Stimulated activated CD4-positive, alpha-beta T cell treated with anti-CD3 and anti-CD28 coated beads, TNF-alpha, amount 100 ng/mL, for 48 hours (primary cell): Measurements from ENCODE around the gene HNRNPUL1.

Source experiments
- DNase-seq, 3 donors: peaks; one replicate each; pipeline ENCODE4 v3.0.0-alpha.2; 2020; ENCODE audit warnings: low read depth in 3 of 3

Gene HNRNPUL1

DNA sequence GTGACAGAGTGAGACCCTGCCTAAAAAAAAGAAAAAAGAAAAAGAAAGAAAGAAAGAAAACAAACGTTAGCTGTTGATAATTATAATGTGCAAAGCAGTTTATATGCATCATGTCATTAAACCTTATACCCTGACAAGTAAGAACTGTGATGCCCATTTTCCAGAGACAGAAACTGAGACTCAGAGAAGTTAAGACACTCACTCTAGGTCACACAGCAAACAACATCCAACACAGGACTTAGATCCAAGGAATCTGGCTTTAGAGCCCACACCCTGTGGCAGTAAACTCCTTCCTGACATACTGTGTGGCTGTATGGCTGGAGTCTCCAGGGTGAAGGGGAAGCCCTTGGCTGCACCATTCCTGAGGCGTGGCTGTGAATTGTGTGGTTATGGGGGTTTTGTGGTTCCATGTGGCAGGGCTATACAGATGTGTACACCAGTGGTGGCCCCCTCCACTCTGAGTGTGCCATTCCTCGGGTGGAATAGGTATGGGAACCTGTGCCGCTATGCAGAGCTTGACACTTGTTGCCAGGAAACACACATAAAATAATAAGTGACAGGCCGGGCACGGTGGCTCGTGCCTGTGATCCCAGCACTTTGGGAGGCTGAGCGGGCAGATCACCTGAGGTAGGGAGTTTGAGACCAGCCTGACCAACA lies 29.5 kb upstream of the HNRNPUL1 start:
- no peak for DNase-seq

DNA sequence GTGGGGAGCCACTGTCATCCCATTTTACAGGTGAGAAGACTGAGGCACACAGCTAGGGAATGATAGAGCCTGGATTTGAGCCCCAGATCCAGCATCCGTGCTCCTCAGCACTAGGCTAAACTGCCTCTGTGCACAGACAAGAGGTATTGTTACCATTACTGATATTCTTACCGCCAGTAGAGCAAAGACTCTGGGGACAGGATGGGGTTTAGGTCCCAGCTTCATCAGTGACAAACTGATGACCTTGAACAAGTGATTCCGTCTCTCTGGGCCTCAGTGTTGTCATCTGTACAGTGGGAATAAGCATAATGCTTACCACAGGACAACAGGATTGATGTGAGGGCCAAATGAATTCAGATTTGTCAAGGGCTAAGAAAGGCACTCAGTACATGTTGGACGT lies 28.7 kb upstream of the HNRNPUL1 start:
- DNase-seq: no peak

DNA sequence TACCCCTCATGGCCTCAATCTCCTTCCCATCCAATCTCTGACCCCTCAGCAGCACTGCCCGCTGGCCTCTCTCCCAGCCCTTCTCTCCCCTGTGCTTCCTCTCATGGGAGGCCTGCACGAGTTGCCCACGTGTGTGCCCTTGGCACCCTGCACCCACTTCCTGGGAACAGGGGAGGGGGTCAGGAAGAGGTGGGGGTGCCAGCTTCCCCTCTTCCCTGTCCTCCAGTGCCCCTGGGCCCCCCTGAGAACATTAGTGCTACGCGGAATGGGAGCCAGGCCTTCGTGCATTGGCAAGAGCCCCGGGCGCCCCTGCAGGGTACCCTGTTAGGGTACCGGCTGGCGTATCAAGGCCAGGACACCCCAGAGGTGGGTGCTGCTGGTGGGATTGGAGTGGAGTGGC lies 25.9 kb upstream of the HNRNPUL1 start:
- no peak for DNase-seq

DNA sequence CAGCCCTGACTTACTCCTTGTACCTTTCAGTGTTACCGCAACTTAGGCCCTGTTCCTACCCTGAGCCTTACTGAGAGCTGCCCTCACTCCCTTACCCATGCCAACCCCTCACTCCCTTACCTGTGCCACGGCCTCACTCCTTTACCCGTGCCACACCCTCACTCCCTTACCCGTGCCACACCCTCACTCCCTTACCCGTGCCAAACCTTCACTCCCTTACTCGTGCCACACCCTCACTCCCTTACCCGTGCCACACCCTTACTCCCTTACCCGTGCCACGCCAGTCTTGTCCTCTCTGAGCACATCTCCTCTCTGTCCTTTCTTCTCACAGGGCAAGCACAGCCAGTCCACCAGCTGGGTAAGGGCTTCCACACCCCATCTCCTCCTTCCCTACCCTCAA lies 24.8 kb upstream of the HNRNPUL1 start:
- no peak for DNase-seq

DNA sequence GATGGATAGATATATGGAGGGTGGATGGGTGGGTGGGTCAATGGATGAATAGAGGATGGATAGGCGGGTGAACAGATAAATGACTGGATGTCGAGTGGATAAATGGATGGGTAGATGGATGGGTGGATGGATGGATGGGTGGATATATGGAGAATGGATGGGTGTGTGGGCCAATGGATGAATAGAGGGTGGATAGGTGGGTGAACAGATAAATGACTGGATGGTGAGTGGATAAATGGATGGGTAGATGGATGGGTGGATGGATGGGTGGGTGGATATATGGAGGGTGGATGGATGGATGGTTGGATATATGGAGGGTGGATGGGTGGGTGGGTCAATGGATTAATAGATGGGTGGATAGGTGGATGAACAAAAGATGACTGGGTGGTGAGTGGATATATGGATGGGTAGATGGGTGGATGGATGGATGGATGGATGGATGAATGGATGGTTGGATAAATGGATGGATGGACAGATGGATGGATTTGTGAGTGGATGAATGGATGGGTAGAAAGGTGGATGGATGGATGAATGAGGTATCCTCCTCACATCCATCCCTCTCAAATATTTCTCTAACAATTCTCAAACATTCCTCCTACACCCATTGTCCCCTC lies 24.1 kb upstream of the HNRNPUL1 start:
- no peak for DNase-seq

DNA sequence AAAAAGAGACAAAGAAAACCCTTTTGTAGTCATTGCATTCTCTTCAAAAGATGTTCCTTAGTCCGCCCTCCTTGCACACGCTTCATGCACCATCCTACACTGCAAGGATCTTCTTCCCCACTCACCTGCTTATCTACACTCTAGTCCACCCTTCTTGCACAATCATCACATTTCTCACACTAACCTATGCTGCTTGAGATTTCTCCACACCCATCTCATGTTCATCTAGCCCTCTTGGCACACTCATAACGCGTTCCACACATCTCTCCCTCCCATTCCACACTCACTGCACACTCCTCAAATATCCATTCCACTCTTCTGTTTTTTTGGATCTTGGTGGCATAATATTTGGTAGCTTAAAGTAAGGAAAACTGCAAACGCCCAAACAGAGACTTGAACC lies 22.3 kb upstream of the HNRNPUL1 start:
- DNase-seq: no peak

DNA sequence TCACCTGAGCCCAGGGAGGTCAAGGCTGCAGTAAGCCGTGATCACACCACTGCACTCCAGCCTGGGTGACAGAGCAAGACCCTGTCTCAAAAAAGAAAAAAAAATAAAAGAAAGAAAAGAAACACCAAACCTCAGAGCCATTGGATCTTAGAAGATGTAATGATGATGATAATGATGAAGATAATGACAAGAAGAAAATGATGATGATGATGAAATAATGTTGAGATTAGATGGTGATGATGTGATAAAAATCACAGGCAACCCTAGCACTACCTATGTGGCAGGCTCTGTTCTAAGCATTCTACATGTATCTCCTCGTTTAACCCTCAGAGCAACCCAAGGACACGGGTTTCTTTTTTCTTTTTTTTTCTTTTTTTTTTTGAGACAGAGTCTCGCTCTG lies 20.1 kb upstream of the HNRNPUL1 start:
- DNase-seq: no peak

DNA sequence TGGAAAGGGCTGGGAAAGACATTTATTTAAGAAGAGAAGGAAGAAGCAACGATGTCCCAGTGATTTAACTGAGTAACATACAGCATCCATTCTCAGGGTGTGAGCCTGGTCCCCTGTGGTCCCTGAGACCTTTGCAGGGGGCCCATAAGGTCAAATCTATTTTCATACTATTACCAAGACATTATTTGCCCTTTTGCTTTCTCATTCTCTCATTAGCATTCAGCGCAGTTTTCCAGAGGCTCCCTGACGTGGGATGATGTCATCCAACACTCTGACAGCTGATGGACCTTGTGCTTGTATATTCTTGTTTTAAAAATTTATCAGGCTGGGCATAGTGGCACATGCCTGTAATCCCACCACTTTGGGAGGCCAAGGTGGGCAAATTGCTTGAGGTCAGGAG lies 18.3 kb upstream of the HNRNPUL1 start:
- no peak for DNase-seq

DNA sequence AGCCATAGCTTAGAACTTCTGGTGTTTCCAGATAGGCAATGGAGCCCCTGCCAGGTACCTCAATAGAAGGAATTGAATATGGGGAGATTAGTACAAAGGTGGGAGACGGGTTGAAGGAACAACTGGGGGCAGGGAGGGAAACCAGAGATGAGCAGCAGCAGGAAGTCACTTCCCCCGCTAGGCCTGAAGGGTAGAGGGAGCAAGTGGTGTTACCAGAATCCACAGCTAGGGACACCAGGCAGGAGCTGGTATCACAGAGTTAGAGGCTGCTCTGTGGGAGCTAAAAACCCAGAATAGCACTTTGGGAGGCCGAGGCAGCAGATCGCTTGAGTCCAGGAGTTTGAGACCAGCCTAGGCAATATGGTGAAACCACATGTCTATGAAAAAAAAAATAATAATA lies 15.3 kb upstream of the HNRNPUL1 start:
- no peak for DNase-seq

DNA sequence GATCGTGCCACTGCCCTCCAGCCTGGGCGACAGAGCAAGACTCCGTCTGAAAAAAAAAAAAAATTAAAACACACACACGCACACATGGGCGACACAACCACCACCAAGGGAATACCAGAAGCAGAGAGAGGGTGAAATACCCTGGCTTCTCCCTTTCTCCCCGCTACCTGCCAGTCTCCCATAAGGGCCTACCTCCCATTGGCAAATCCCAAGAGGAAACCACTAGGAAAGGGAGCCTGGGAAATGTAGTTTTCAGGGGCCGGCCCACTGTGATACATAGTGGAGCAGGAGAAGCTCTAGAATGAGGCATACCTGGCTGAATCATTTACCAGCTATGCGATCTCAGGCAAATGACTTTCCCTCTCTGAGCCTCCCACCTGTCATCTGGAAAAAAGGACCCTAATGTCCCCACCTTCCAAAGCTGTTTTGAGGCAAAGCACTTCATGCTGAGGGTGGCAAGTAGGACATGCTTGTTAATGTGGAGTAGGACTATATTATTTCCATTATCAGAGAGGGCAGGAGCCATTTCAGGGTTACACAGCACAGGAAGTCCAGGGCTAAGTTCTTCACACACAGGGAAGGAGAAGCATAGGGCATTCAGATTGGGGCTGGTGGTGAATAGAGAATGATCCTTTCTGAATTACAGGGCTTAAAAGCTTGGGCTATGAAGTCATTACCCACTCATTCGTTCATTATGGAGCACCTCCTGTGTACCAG lies 14.3 kb upstream of the HNRNPUL1 start:
- no peak for DNase-seq

DNA sequence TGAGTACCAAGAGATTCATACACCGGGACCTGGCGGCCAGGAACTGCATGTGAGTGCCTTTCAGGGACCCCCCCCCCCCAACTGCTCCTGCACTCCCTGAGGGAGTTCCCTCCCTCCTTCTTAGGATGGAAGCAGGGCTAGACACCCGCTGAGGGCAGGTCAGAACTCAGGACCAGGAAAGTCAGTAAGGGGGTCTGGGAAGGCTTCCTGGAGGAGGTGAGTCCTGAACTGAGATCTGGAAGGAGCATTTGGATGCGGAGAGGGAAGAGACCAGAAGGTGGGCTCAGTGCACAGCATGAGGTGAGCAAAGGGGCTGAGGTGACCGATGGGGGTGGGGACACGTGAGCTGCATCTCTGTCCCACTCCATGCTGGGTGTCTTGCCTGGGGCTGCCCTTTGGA lies 10.5 kb upstream of the HNRNPUL1 start:
- DNase-seq: no peak

DNA sequence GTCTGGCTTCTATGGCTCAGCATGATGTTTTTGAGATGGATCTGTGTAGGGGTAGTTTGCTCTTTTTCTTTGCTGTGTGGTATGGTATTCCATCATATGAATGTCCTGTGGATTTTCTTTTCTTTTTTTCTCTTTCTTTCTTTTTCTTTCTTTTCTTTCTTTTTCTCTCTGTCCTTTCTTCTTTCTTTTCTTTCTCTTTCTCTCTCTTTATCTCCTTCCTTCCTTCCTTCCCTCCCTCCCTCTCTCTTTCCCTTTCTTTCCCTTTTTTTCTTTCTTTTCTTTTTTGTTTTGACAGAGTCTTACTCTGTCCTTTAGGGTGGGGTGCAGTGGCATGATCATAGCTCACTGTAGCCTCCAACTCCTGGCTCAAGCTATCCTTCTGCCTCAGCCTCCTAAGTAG lies 9.0 kb upstream of the HNRNPUL1 start:
- DNase-seq: no peak

DNA sequence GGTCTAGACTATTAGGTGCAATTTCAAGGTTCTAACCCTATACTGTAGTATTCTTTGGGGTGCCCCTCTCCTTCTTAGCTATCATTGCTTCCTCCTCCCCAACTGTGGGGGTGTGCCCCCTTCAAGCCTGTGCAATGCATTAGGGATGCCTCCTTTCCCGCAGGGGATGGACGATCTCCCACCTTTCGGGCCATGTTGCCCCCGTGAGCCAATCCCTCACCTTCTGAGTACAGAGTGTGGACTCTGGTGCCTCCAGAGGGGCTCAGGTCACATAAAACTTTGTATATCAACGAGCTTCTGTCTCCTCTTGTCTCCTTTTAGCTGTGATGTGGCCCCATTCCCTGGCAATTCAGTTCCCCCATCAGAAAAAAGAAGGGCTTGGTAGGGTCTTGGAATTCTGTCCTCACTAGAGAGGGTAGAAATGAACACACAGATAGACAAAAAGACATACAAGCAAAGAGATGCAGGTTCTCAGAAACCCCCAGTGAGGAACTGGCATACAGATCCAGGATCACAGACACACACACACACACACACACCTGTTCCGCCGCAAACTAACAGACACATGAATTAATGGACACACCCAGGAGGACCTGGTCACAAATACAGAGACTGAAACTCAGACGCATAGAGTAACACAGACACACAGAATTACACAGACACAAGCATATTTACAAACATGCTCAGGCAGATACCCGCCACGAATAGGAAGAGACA lies 2.5 kb upstream of the HNRNPUL1 start:
- DNase-seq: peak in 1 of 3 donors; percentile 7

DNA sequence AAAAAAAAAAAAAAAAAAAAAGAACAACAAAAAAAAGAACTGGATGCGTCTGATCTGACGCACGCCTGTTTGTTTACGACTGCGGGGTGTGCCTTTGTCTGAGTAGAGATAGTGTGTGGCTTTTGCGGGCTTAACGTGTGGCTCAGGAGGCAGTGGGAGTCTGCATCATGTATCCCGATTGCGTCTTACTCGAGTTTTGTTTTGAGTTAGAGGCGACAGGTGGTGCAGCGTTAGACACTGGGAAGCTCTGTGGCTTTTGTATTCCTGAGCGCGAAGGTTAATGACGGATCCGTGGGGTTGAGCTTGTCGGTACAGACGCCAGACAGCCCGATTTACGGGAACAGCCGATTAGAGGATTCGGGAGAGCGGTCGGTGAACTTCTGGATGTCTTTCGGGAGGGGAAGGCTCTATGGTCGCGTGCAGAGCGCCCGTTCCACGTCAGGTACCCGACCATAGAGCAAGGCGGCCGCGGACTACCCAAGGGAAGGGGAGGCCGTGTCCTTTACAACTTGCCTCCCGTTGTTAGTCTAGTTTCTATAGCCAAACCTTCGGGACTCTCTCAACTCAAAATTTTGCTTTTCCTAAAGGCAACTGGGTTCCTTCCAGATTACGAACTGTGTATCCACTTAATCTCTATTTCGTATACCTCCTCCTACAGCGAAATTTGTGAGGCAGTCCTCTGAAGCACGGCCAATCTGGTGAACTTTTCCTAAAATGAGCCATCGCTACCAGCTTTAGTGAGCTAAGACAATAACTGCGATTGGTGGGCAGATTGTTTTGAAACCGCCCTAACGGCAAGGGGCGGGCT lies 926 bp upstream of the HNRNPUL1 start:
- DNase-seq: peak; percentile 69 to 82 (median 72)

DNA sequence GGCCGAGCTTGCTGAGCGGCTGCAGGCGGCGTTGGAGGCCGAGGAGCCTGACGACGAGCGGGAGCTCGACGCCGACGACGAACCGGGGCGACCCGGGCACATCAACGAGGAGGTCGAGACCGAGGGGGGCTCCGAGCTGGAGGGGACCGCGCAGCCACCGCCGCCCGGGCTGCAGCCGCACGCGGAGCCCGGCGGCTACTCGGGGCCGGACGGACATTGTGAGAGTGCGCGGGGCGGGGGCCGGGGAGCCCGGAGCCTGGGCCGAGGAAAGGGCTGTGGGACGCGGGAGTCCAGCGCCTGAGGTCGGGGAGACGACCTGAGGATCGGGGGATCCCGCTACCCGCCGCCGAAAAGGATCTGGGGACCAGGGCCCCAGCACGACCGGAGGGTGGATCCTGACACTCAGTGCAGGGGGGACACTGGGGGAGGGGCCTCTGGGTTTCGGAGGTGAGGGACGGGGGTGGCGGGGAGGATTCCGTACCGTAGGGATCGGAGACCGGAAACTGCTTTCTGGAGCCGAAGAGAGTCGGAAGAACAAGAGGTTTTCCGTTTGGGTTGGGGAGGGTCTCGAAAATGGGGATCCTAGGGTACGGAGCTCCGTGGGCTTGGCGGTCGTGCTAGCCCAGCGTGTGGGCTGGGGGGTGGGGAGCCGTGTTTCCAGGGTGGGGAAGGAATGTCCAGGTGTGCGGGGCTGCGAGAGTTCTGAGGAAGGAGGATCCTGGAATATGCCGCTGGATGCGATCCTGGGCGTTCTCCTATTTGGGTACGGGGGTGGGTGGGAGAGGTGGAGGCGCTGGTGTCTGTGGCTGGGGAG lies 616 bp downstream of the HNRNPUL1 start:
- peak; percentile 30 to 72 (median 43) for DNase-seq

DNA sequence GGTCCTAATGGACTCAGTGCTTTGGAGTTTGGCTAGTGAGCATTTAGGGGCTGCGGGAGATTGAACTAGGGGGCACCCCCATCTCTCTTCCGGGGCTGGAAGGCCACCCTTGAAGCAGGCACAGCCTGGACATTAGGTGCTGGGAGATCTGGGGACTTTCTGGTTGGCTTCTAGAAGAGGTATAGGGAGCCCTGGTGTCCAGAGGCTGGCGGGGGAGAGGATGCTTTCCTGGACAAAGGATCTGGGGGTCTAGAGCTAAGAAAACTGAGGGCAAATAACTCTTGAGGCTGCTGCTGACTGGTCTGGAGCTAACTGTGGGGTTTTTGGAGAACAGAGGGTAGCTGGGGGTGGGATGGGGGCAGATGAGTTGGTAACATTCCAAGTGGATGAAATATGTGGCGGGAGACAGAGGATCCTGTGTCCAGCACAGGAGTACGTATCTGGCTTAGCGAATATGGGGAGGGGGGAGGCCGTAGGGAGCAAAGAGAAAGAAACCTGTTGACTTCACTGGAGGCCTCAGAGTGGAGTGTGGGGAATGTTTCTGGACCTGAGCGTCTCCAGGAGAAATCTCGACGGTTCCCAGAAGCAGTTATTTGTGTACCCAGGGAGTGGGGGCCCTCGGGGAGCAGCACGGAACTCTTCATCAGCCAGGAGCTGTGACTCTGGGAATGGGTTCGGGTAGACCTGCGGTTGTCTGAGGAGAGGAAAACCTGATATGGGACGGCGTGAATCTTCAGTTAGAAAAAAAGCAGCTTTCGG lies 1.4 kb downstream of the HNRNPUL1 start:
- DNase-seq: peak in 1 of 3 donors; percentile 6

DNA sequence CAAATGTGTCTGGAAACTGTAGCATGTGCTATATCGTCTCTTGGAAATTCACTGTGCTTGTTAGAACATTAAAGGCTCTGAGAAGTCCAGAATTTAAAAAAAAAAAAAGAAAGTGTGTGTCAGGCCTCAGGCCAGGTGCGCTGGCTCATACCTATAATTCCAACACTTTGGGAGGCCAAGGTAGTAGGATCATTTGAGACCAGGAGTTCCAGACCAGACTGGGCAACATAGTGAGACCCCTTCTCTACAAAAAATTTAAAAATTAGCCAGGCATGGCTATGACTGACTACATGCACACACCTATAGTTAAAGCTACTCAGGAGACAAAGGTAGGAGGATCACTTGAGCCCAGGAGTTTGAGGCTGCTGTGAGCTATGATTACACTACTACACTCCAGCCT lies 4.9 kb downstream of the HNRNPUL1 start:
- no peak for DNase-seq

DNA sequence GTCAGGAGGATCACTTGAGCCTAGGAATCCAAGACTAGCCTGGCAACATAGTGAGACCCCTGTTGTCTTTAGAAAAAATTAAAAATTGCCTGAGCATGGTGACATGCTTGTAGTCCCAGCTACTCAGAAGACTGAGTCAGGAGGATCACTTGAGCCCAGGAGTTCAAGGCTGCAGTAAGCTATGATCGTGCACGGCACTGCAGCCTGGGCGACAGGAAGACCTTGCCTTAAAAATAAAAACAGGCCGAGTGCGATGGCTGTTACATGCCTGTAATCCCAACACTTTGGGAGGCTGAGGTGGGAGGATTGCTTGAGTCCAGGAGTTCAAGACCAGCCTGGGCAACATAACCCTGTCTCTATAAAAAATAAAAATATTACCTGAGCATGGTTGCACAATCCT lies 5.4 kb downstream of the HNRNPUL1 start:
- no peak for DNase-seq

DNA sequence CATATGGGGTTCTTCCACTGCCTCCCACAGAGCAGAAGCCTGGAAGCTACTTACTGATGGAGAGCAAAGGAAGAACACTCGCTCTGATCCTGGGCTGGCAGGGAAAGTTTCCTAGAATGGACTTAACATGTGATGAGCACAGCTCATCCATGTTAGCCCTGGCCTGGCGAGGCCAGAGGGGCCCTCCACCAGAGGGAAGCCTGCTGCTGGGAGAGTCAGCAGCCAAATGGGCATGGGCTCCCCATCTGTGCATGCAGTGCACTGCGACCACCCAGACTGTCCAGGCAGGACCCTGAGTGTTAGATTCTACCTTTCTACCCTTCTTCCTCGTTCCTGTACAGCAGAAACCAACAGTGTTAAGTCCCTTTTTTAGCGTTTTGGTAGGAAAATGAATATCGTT lies 8.9 kb downstream of the HNRNPUL1 start:
- no peak for DNase-seq

DNA sequence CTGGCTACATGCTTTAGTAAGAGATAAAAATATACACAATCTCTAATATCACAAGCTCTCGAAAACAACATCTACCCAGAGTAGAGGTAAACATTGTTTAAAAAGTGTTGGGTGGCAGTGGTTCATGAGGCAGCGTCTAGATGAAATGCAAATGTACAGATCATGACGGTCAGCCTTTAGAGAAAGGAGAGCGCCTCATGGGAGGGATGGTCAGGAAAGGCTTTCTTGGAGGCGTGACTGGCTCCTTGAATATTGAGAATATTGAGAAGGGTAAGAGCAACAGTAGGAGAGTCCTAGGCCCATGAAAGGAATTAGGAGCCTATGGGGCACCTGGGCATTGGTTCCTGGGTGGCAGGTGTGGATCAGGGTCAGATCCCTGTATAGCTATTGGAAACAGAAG lies 10.6 kb downstream of the HNRNPUL1 start:
- DNase-seq: no peak
